Right lobe of liver (tissue), 4 donors: ENCODE results near the gene TSC1.

Experiments
- CTCF ChIP-seq, 4 donors: fragments of 200-600 bp in 3 of 4; fragments of 450-650 bp in 1 of 4; IDR thresholded peaks; one replicate each; pipeline versions ENCODE4 v1.5.1 to v1.8.0; 2016 to 2022; ENCODE audit warnings: antibody characterized with exemption in 4 of 4, mild to moderate bottlenecking in 2 of 4
- POLR2A ChIP-seq: fragments of 450-650 bp; IDR thresholded peaks from one replicate; pipeline ENCODE4 v1.6.1; 2017; ENCODE audit warnings: antibody characterized with exemption, mild to moderate bottlenecking
- donor health status: DM: no; HTN: no; CAD: no.
- donor health status: DM: no; HTN: no; CAD: no.
- donor health status: DM: no; HTN: yes; CAD: no.

- TF ChIP-seq CTCF (IDR thresholded peaks at IDR 0.05) (no peak), POLR2A (no peak)
Observed at GRCh38 chr9:132858751-132859150, 85.7 kb downstream of the TSC1 start.
